GM18861 (cell line): Measurements from ENCODE around the gene MDN1.
"Not testable (repeated sequence)": the region's sequence is repeated elsewhere in the genome, so short reads cannot be mapped to it uniquely, and the experiment has no call there.

Experiments
- ATAC-seq: cut with Tn5 transposase; IDR thresholded peaks from one replicate; pipeline ENCODE4 v1.9.1; 2021; ENCODE audit not compliant: unreplicated experiment

Gene MDN1

GRCh38 chr6:89826029-89826528 lies 6.5 kb upstream of the MDN1 start:
- no peak for ATAC-seq

- ATAC-seq: peak; percentile 18
Measured at GRCh38 chr6:89818977-89819335, 638 bp downstream of the MDN1 start.

- no peak for ATAC-seq
Measured at GRCh38 chr6:89817481-89817880, 2.1 kb downstream of the MDN1 start.

- ATAC-seq: not testable (repeated sequence)
Measured at GRCh38 chr6:89813422-89813821, 6.2 kb downstream of the MDN1 start.

- no peak for ATAC-seq
Measured at GRCh38 chr6:89807581-89807980, 12.0 kb downstream of the MDN1 start.

- no peak for ATAC-seq
Measured at GRCh38 chr6:89805814-89806371, 13.7 kb downstream of the MDN1 start.

- ATAC-seq: no peak
Measured at GRCh38 chr6:89803271-89803670, 16.3 kb downstream of the MDN1 start.

- ATAC-seq: no peak
Measured at GRCh38 chr6:89799756-89800155, 19.8 kb downstream of the MDN1 start.

GRCh38 chr6:89799096-89799495 lies 20.5 kb downstream of the MDN1 start:
- ATAC-seq: no peak

- no peak for ATAC-seq
Measured at GRCh38 chr6:89797317-89797716, 22.3 kb downstream of the MDN1 start.

GRCh38 chr6:89794324-89794723 lies 25.3 kb downstream of the MDN1 start:
- ATAC-seq: no peak

- no peak for ATAC-seq
Measured at GRCh38 chr6:89793586-89793985, 26.0 kb downstream of the MDN1 start.

GRCh38 chr6:89792881-89793280 lies 26.7 kb downstream of the MDN1 start:
- peak; percentile 85 for ATAC-seq

- ATAC-seq: no peak
Measured at GRCh38 chr6:89790403-89790802, 29.2 kb downstream of the MDN1 start.

- no peak for ATAC-seq
Measured at GRCh38 chr6:89789980-89790379, 29.6 kb downstream of the MDN1 start.

GRCh38 chr6:89787660-89788328 lies 31.8 kb downstream of the MDN1 start:
- ATAC-seq: no peak

GRCh38 chr6:89786970-89787369 lies 32.6 kb downstream of the MDN1 start:
- no peak for ATAC-seq

GRCh38 chr6:89784838-89785237 lies 34.8 kb downstream of the MDN1 start:
- no peak for ATAC-seq

GRCh38 chr6:89783293-89783692 lies 36.3 kb downstream of the MDN1 start:
- not testable (repeated sequence) for ATAC-seq

- no peak for ATAC-seq
Measured at GRCh38 chr6:89782222-89782621, 37.4 kb downstream of the MDN1 start.

GRCh38 chr6:89781070-89782034 lies 38.2 kb downstream of the MDN1 start:
- no peak for ATAC-seq

GRCh38 chr6:89777455-89777854 lies 42.1 kb downstream of the MDN1 start:
- no peak for ATAC-seq
